GM12873 (cell line): Measurements from ENCODE around the gene ELMO1.

Experiments
- CTCF ChIP-seq: IDR thresholded peaks from 2 replicates; pipeline ENCODE4 v1.5.1; 2012; ENCODE audit warnings: low read depth, mild to moderate bottlenecking, moderate library complexity, low read length, control low read depth; ENCODE audit not compliant: insufficient read depth; ENCODE audit errors: missing control alignments

ELMO1 gene

GRCh38 chr7:36937754-36938563 is 510.7 kb downstream of the ELMO1 start:
- peak; percentile 29 for TF ChIP-seq CTCF

- no peak for TF ChIP-seq CTCF
These were observed 516.8 kb downstream of the ELMO1 start for GRCh38 chr7:36931892-36932291.

GRCh38 chr7:36929791-36930190 is 518.9 kb downstream of the ELMO1 start:
- TF ChIP-seq CTCF = no peak

GRCh38 chr7:36928718-36929117 is 519.9 kb downstream of the ELMO1 start:
- TF ChIP-seq CTCF = no peak

GRCh38 chr7:36928311-36928710 is 520.4 kb downstream of the ELMO1 start:
- TF ChIP-seq CTCF = no peak

GRCh38 chr7:36925691-36926090 is 523.0 kb downstream of the ELMO1 start:
- no peak for TF ChIP-seq CTCF

- no peak for TF ChIP-seq CTCF
These were observed 523.5 kb downstream of the ELMO1 start for GRCh38 chr7:36925207-36925606.
